ENCODE data around the gene FBP1. TPM values are rescaled to one million over a fixed set of nuclear protein-coding genes. Genes with fewer than 3 reads are reported as not detected.
"Not testable (repeated sequence)": the region's sequence is repeated elsewhere in the genome, so short reads cannot be mapped to it uniquely, and the experiment has no call there.

The FBP1 gene
- total RNA-seq, 1 experiment from 2014 or later, result 1.9 TPM

- H3K27ac ChIP-seq (ENCODE audit: insufficient read length, low read depth, low read length), result no peak overlapping the region
- Mint-ChIP-seq H3K27me3 (ENCODE audit: low read depth) (peaks cover 11% of the 10 kb centered on the region), H3K36me3 (ENCODE audit: insufficient read depth in 1 of 3, low read depth in 3 of 3) (no peaks in the 10 kb centered on the region; a peak in 2 of 7 replicates), H3K27ac (no peak overlapping the region), H3K4me1 (peaks cover 4 to 6% of the 10 kb centered on the region in 2 experiments; a peak in 2 of 4 replicates), H3K4me3 (no peak overlapping the region), H3K9me3 (no peaks in the 10 kb centered on the region)
- WGBS (ENCODE audit: extremely low coverage, insufficient read length, low lambda C conversion rate), result no CpG with 5 or more reads among the region's 8 CpGs
- H3K4me2 ChIP-seq (ENCODE audit: insufficient read depth, insufficient read length, low read length), result no peak overlapping the region
- H2BK12ac ChIP-seq (ENCODE audit: insufficient read length, low read depth, low read length), result no peak overlapping the region
- no peak overlapping the region for H3K23ac ChIP-seq (ENCODE audit: insufficient read length, low read depth, low read length)
- H4K5ac ChIP-seq (ENCODE audit: insufficient read length, low read depth, low read length), result no peak overlapping the region
- H3K9me3 ChIP-seq (ENCODE audit: control insufficient read depth, low read depth, low read length), result no peaks in the 10 kb centered on the region
- no peak overlapping the region for H2BK120ac ChIP-seq (ENCODE audit: low read depth, low read length, poor library complexity, severe bottlenecking)
- no peak overlapping the region for H2BK5ac ChIP-seq (ENCODE audit: insufficient read length, low read length)
- H3T11ph ChIP-seq (ENCODE audit: low read length), result no peak overlapping the region
- no peak overlapping the region; the same call in 1 of the 2 replicates for H3K14ac ChIP-seq (ENCODE audit: insufficient read depth, low read length)
- no peak overlapping the region for H2BK15ac ChIP-seq (ENCODE audit: low read depth, low read length)
- H3K56ac ChIP-seq (ENCODE audit: insufficient read length, low read depth, low read length), result no peak overlapping the region
- H3K4me1 ChIP-seq (ENCODE audit: insufficient read depth, low read length), result no peaks in the 10 kb centered on the region
- no peak overlapping the region for H3K4ac ChIP-seq (ENCODE audit: low read depth, low read length)
- H4K91ac ChIP-seq (ENCODE audit: insufficient read length, low read depth, low read length), result no peak overlapping the region
- no peaks in the 10 kb centered on the region for H4K20me1 ChIP-seq (ENCODE audit: control insufficient read depth, insufficient read depth, insufficient read length)
- H3K79me2 ChIP-seq (ENCODE audit: insufficient read depth, low read length), result no peaks in the 10 kb centered on the region
- no peak overlapping the region for H2AFZ ChIP-seq (ENCODE audit: low read length)
- H4K8ac ChIP-seq (replicated peaks; ENCODE audit: insufficient read length, low read depth, low read length), result no peak overlapping the region
- no peak overlapping the region for H2AK5ac ChIP-seq (ENCODE audit: insufficient read length, low read length)
- H3K18ac ChIP-seq (ENCODE audit: insufficient read length, low read depth, low read length), result no peak overlapping the region
- no peak overlapping the region for H3K9ac ChIP-seq (ENCODE audit: extremely low read depth, insufficient read length, low read length)
- no peak for TF ChIP-seq CTCF (conservative IDR thresholded peaks at IDR 0.05)
- peaks cover 3% of the 10 kb centered on the region for H3K23me2 ChIP-seq (ENCODE audit: insufficient read length, low read depth, low read length, poor library complexity, severe bottlenecking)
- no peaks in the 10 kb centered on the region for H3K27me3 ChIP-seq (ENCODE audit: insufficient read depth, low read length)
- no peak overlapping the region for H2BK20ac ChIP-seq (ENCODE audit: low read depth, low read length, poor library complexity, severe bottlenecking)
- no peaks in the 10 kb centered on the region for H3K79me1 ChIP-seq (ENCODE audit: insufficient read depth, low read depth, low read length, poor library complexity, severe bottlenecking)
- DNase-seq, result no peak
Observed at GRCh38 chr9:94591876-94592275, 47.4 kb downstream of the FBP1 start.

GRCh38 chr9:94591046-94591545 is 48.2 kb downstream of the FBP1 start:
- H3K9ac ChIP-seq (ENCODE audit: extremely low read depth, insufficient read length, low read length); H3K4me1 Mint-ChIP-seq; H3K27ac Mint-ChIP-seq; H3K4me1 ChIP-seq (ENCODE audit: insufficient read depth, low read length); H3K36me3 Mint-ChIP-seq (ENCODE audit: insufficient read depth in 1 of 3, low read depth in 3 of 3); H3K4me3 Mint-ChIP-seq; H3K9me3 ChIP-seq (ENCODE audit: control insufficient read depth, low read depth, low read length); H3K56ac ChIP-seq (ENCODE audit: insufficient read length, low read depth, low read length); H3K4me2 ChIP-seq (ENCODE audit: insufficient read depth, insufficient read length, low read length); H3K4ac ChIP-seq (ENCODE audit: low read depth, low read length); H2BK120ac ChIP-seq (ENCODE audit: low read depth, low read length, poor library complexity, severe bottlenecking); H3K23ac ChIP-seq (ENCODE audit: insufficient read length, low read depth, low read length); H4K5ac ChIP-seq (ENCODE audit: insufficient read length, low read depth, low read length); H3K9me3 Mint-ChIP-seq; H4K20me1 ChIP-seq (ENCODE audit: control insufficient read depth, insufficient read depth, insufficient read length); H3K14ac ChIP-seq (ENCODE audit: insufficient read depth, low read length); H2BK15ac ChIP-seq (ENCODE audit: low read depth, low read length); H3K23me2 ChIP-seq (ENCODE audit: insufficient read length, low read depth, low read length, poor library complexity, severe bottlenecking); H2BK12ac ChIP-seq (ENCODE audit: insufficient read length, low read depth, low read length); H4K91ac ChIP-seq (ENCODE audit: insufficient read length, low read depth, low read length); H2AFZ ChIP-seq (ENCODE audit: low read length); DNase-seq; H3K79me2 ChIP-seq (ENCODE audit: insufficient read depth, low read length); H3K18ac ChIP-seq (ENCODE audit: insufficient read length, low read depth, low read length); H4K8ac ChIP-seq (replicated peaks; ENCODE audit: insufficient read length, low read depth, low read length); H2BK5ac ChIP-seq (ENCODE audit: insufficient read length, low read length); H2BK20ac ChIP-seq (ENCODE audit: low read depth, low read length, poor library complexity, severe bottlenecking); H3K27ac ChIP-seq (ENCODE audit: insufficient read length, low read depth, low read length); H3T11ph ChIP-seq (ENCODE audit: low read length); H3K79me1 ChIP-seq (ENCODE audit: insufficient read depth, low read depth, low read length, poor library complexity, severe bottlenecking); H2AK5ac ChIP-seq (ENCODE audit: insufficient read length, low read length); H3K27me3 ChIP-seq (ENCODE audit: insufficient read depth, low read length): not testable (repeated sequence)
- H3K27me3 Mint-ChIP-seq (ENCODE audit: low read depth), result peaks cover 14% of the 10 kb centered on the region
- WGBS (ENCODE audit: extremely low coverage, insufficient read length, low lambda C conversion rate), result no CpG with 5 or more reads among the region's 38 CpGs

Data from H9 (cell line).